HG03175 (cell line): ENCODE data around the gene NRG3.

Experiments
- ATAC-seq: cut with Tn5 transposase; IDR thresholded peaks from one replicate; pipeline ENCODE4 v1.9.1; 2021; ENCODE audit warnings: mild to moderate bottlenecking, moderate library complexity; ENCODE audit not compliant: unreplicated experiment

Gene NRG3

GRCh38 chr10:82075605-82076004, 200.6 kb downstream of the NRG3 start:
- ATAC-seq: no peak

GRCh38 chr10:82084496-82084895, 209.5 kb downstream of the NRG3 start:
- ATAC-seq: no peak

GRCh38 chr10:82084904-82085303, 209.9 kb downstream of the NRG3 start:
- no peak for ATAC-seq

GRCh38 chr10:82089327-82089726, 214.3 kb downstream of the NRG3 start:
- ATAC-seq: no peak

GRCh38 chr10:82091413-82091812, 216.4 kb downstream of the NRG3 start:
- no peak for ATAC-seq

GRCh38 chr10:82092111-82092510, 217.1 kb downstream of the NRG3 start:
- ATAC-seq: no peak

- no peak for ATAC-seq
Observed at GRCh38 chr10:82124713-82125112, 249.7 kb downstream of the NRG3 start.

GRCh38 chr10:82128527-82128926, 253.5 kb downstream of the NRG3 start:
- no peak for ATAC-seq

GRCh38 chr10:82136103-82136502, 261.1 kb downstream of the NRG3 start:
- ATAC-seq: no peak

- ATAC-seq: no peak
Observed at GRCh38 chr10:82144153-82144552, 269.2 kb downstream of the NRG3 start.

- no peak for ATAC-seq
Observed at GRCh38 chr10:82148764-82149163, 273.8 kb downstream of the NRG3 start.

GRCh38 chr10:82149674-82150073, 274.7 kb downstream of the NRG3 start:
- ATAC-seq: no peak

- no peak for ATAC-seq
Observed at GRCh38 chr10:82150123-82150900, 275.3 kb downstream of the NRG3 start.

- ATAC-seq: no peak
Observed at GRCh38 chr10:82160307-82160706, 285.3 kb downstream of the NRG3 start.

- ATAC-seq: no peak
Observed at GRCh38 chr10:82161264-82161663, 286.3 kb downstream of the NRG3 start.

- no peak for ATAC-seq
Observed at GRCh38 chr10:82162549-82163195, 287.7 kb downstream of the NRG3 start.

GRCh38 chr10:82171899-82172298, 296.9 kb downstream of the NRG3 start:
- ATAC-seq: no peak

GRCh38 chr10:82176587-82176986, 301.6 kb downstream of the NRG3 start:
- no peak for ATAC-seq

GRCh38 chr10:82190432-82191260, 315.7 kb downstream of the NRG3 start:
- ATAC-seq: no peak

- no peak for ATAC-seq
Observed at GRCh38 chr10:82191653-82192052, 316.7 kb downstream of the NRG3 start.

GRCh38 chr10:82192665-82193064, 317.7 kb downstream of the NRG3 start:
- ATAC-seq: no peak

GRCh38 chr10:82194419-82194818, 319.4 kb downstream of the NRG3 start:
- no peak for ATAC-seq
